NCI-H526 (cell line): ENCODE data around the gene AFAP1.

Source experiments
- DNase-seq, 2 experiments: peaks; one replicate each; lab custom pipeline; 2025; lab: John Stamatoyannopoulos, UW

The AFAP1 gene

GRCh38 chr4:7841071-7841470 is 98.6 kb downstream of the AFAP1 start:
- DNase-seq, result no peak

GRCh38 chr4:7839856-7840255 is 99.8 kb downstream of the AFAP1 start:
- DNase-seq, result no peak

GRCh38 chr4:7838136-7838782 is 101.4 kb downstream of the AFAP1 start:
- no peak for DNase-seq

- no peak for DNase-seq
Observed at GRCh38 chr4:7837597-7838135, 102.0 kb downstream of the AFAP1 start.

DNA sequence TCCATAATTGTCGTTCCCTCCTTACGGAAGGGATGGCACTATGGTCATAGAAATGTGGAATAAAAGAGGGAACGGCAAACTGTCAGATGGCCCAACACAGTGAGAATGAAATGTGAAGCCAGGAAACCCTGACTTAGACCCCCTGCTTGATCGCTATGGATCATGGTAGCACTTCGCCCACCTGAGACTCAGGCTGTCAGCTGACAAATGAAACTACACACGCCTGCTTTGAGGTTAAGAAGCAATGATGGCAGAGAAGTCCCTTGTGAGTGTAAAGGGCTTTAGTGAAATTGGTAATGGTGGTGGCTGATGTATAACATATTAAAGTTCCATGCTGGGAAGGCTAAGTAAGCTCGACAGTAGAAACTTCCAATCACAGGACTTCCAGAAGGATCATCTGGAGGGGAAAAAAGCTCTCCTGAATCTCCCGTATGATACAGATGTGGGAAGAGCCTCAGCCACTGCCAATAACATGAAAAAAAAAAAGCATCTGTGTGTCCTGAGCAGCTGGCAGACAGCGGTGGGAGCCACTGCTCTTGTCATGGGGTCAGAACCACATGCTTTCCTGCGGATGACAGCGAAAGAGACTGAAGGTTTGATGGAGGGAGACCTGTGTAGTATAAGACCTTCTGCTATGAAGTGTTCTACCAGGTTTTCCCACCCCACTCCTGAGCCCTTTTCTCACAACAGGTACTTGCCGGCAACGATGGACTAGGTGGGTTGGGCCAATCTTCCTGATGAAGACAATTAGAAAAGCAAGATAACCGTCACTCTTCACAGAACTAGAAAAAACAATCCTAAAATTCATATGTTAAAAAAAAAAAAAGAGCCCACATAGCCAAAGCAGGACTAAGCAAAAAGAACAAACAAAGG is 107.6 kb downstream of the AFAP1 start:
- no peak for DNase-seq

DNA sequence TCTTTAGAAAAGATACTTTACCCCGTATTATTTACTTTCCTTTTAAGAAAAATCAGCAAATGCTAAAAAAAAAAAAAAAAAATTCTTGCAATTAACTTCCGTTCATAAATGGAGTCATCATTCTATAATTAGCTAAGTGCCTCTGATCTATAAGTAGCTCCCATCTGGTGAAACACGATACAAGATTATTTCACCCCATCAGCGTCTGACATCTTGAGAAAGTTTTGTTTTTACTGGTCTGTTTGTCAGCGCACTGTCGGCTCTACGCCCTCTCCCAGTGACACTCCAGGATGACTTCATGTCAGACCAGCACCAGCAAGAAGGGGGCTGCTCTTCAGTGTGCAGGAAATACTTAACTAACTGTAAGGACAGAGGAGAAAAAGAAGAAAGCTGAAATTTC is 108.3 kb downstream of the AFAP1 start:
- DNase-seq, result no peak

- no peak for DNase-seq
Observed at GRCh38 chr4:7830747-7831146, 108.9 kb downstream of the AFAP1 start.

DNA sequence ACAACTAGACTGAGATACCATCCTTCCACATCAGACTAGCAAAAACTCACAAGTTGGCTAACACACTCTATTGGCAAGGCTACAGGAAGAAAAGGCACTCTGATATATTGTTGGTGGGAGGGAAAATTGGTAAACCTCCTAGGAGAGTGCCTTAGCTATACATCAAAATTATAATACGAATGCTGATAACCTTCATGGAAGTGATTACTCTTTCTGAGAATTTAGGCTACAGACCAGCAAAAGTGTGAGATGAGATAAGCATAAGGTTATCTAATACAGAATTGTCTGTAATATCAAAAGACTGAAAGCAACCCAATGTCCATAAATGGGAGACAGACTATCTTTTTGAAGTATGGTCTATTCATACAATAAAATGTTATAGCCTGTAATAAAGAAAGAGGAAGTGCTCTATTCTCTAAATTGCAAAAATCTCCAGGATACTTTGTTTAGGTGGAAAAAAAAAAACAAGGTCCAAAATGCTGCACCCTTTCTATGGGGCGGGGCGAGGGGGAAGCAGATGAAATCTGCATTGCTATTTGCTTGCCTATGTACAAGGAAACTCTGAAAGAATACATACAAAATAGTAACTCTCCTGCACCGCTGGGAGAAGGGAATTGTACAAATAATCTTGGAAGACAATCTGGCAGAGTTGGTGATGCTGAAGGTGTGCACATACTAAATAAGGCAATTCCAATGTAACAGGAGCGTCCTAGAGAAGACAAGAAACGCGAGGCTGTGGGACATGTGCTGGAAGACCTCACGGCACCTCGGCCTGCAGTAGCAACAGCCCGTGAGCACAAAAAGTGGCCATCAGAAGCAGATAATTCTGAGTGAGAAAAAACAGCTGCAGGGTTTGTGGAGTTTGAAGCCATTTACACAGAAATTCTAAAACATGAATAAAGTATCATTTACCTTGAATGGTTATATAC is 109.7 kb downstream of the AFAP1 start:
- no peak for DNase-seq

DNA sequence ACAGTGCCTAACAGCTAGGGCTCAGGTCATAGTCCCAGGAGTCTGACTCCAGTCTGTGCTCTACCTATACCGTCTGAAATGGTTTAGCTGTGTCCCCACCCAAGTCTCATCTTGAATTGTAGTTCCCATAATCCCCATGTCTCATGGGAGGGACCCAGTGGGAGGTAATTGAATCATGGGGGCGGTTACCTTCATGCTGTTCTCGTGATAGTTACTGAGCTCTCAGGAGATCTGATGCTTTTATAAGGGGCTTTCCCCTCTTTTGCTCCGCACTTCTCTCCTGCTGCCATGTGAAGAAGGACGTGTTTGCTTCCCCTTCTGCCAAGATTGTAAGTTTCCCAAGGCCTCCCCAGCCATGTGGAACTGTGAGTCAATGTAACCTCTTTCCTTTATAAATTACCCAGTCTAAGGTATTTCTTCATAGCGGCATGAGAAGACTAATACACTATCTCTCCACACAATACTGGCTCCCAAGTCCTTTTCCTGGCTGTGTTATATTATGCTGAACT is 110.8 kb downstream of the AFAP1 start:
- no peak for DNase-seq

- no peak for DNase-seq
Observed at GRCh38 chr4:7828011-7828720, 111.5 kb downstream of the AFAP1 start.

- DNase-seq, result no peak
Observed at GRCh38 chr4:7827566-7827965, 112.1 kb downstream of the AFAP1 start.

DNA sequence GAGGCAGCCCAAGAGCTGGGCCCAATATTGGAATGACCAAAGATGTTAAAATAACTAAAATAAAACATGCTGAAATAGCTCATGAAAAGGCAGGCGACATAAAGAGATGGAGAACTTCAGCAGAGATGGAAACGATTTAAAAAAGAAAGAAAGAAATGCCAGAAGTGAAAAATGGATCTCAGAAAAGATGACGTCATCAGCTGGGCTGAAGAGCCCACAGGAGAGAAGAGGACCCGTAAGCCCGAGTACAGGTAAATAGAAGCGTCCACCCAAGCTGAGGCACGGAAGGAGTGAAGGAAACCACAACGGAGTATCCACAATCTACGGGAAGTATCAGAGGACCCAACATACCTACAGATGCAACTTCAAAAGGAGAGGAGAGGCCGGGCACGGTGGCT is 112.8 kb downstream of the AFAP1 start:
- DNase-seq, result no peak

- no peak for DNase-seq
Observed at GRCh38 chr4:7826176-7826908, 113.3 kb downstream of the AFAP1 start.

GRCh38 chr4:7824218-7824617 is 115.4 kb downstream of the AFAP1 start:
- no peak for DNase-seq

- no peak for DNase-seq
Observed at GRCh38 chr4:7823416-7823824, 116.2 kb downstream of the AFAP1 start.

DNA sequence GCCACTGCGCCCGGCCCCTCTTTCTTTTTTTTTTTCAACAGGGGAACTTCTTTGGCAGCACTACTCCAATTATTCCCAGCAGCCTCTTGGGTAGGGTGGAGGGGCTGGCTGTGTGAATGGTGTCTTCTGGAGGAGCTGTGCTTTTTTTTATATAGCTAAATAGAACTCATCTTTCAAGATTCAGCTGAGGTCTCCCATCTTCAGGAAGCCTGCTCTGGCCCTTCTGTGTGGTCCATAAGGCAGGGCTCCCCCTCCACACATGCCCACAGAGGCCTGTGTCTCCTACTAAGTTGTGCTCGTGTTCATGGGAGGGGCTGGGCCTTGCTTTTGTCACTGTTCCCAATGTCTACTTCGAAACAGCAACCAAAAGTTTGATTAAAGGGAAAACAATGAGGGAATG is 116.8 kb downstream of the AFAP1 start:
- DNase-seq, result no peak

- DNase-seq, result no peak
Observed at GRCh38 chr4:7822137-7822505, 117.5 kb downstream of the AFAP1 start.

- DNase-seq, result no peak
Observed at GRCh38 chr4:7821245-7822136, 118.2 kb downstream of the AFAP1 start.

- no peak for DNase-seq
Observed at GRCh38 chr4:7820031-7820818, 119.4 kb downstream of the AFAP1 start.
